GM12873 (cell line): Measurements from ENCODE around the gene FBXO5.

Experiments
- CTCF ChIP-seq: IDR thresholded peaks from 2 replicates; pipeline ENCODE4 v1.5.1; 2012; ENCODE audit warnings: low read depth, mild to moderate bottlenecking, moderate library complexity, low read length, control low read depth; ENCODE audit not compliant: insufficient read depth; ENCODE audit errors: missing control alignments

The FBXO5 gene

GRCh38 chr6:152983637-152984512, 1.0 kb upstream of the FBXO5 start:
- no peak for TF ChIP-seq CTCF

DNA sequence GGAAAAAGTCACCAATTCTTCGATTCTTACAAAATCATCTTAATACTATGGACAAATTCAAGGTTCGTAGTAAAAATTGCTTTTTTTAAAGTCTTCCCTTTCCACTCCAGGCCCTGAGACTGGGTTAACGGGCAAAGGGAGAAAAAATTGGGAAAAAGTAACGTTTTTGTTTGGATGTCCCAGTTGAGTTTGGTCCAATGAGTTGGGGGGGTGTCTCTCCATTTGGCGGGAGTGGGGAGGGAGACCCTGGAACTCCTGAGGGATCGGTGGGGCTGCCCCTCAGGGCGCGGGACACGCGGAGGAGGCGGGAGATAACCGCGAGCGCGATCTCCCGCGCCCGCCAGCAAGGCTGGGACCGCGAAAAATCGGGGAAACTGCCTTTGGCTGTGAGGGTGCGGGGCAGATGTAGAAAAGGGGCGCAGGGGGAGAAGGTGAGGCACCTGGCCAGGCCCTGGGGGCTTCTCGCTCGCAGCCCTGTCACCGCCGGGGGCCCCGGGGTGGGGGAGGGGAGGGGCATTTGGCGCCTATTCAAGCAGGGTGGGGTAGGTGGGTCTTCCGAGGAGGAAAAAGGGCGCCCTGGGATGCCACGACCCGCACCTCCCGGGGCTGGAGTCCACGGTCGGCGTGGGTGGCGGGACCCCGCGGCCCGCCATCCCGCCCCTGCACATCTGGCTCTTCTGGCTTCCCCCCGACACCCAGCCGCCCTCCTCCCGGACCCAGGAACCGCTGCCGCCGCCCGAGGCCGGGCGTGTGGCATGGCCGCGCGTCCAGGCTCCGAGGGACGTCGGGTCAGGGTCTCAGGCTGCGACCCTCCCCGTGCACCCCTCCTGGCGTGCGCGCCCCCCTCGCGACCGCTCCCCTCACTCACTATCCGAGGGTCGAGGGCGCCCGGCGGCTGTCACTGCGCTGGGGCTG, 595 bp downstream of the FBXO5 start:
- no peak for TF ChIP-seq CTCF

DNA sequence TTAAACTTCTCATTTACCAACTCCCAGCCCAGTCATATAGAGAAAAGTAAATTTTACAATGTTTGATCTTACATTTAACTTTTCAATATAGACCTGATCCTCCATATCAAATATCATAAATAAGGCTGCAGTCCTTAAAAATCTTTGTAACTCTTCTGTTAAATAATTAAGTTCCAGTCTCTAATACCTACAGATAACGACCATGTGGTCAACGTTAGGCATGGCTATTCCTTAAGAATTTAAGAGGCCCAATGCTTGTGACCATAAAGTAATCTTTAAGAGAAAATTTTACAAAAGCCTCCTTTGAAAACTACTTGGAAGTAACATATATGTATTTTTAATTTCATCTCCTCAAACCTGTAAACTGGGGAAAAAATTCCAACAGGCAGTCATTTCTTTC, 1.6 kb downstream of the FBXO5 start:
- no peak for TF ChIP-seq CTCF

DNA sequence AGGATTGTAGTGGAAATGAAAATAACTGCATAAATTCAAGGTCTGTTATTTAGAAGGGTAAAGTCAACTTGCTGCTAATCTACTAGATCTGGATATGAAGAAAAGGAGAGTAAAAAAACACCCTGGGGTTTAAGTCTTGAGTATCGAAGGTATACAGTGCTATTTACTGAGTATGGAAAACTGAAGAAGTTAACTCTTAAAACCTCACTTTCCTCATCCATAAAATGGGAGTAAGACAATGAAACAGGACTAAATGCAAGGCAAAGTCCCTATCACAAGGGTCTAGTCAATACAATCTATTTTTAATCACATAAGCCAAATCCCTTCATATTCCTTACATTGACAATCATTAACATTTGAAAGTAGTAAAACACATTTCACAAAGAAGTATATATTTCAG, 2.2 kb downstream of the FBXO5 start:
- TF ChIP-seq CTCF, result no peak

DNA sequence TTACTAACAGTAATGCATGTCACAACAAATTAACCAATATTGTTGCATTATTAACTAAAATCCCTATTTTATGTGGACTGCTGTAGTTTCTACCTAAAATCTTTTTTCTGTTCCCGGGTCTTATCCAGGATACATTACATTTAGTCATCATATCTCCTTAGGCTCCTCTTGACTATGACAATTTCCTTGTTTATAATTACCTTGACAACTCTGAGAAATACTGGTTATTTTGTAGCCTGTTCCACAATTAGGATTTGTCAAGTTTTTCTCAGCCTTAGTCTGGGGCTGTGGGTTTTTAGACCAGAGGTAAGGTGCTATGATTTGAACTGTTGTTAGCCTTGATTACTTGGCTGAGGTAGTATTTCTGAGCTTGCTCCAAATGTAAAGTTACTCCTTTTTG, 3.7 kb downstream of the FBXO5 start:
- TF ChIP-seq CTCF, result no peak

DNA sequence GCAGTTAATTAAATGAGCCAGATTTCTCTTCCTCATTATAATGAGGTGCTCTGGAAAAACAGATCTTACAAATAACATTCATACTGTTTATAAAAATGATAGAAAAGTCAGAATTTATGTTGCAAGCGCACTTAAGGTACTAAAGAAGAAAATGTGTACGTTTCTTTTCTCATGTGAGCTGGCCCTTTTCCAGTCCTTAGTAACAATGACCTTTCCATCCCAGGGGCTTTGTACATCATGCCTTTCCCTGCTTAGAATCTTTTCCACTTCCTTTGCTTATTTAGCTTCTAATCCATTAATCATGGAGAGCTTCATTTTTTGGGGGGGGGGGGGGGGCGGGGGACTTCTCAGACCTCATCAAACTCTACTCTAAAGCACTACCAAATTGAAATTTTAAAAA, 4.8 kb downstream of the FBXO5 start:
- no peak for TF ChIP-seq CTCF

GRCh38 chr6:152977556-152977955, 5.3 kb downstream of the FBXO5 start:
- no peak for TF ChIP-seq CTCF
